ENCODE measurements around the gene RNF157.
"Not testable (repeated sequence)": the region's sequence is repeated elsewhere in the genome, so short reads cannot be mapped to it uniquely, and the experiment has no call there.

The RNF157 gene

GRCh38 chr17:76253841-76254240 is 13.5 kb upstream of the RNF157 start:
- no peaks in the 10 kb centered on the region for H3K79me2 ChIP-seq (ENCODE audit: control insufficient read depth, low read length)
- H3F3A ChIP-seq (ENCODE audit: control insufficient read depth, insufficient read depth) = no peaks in the 10 kb centered on the region
- no peaks in the 10 kb centered on the region for H3K36me3 ChIP-seq (ENCODE audit: control insufficient read depth, low read length)
- no peak overlapping the region for H3K27ac ChIP-seq (ENCODE audit: low read depth, low read length)
- H3K4me1 ChIP-seq (ENCODE audit: control insufficient read depth, low read length) = peaks cover 19% of the 10 kb centered on the region
- no peaks in the 10 kb centered on the region for H4K20me1 ChIP-seq (ENCODE audit: control insufficient read depth, insufficient read depth, low read depth, low read length)
- no peak overlapping the region for H3K4me2 ChIP-seq (ENCODE audit: low read length)
- H3K9me2 ChIP-seq (replicated peaks; ENCODE audit: control insufficient read depth, low read length) = no peaks in the 10 kb centered on the region
- H3K4me3 ChIP-seq (ENCODE audit: low read length) = no peak overlapping the region
- TF ChIP-seq EZH2phosphoT487 (IDR thresholded peaks at IDR 0.05; ENCODE audit: borderline replicate concordance, low read length) = no peak
- TF ChIP-seq CTCF (IDR thresholded peaks at IDR 0.05; ENCODE audit: low read depth, low read length, poor library complexity, severe bottlenecking) = no peak
- no peaks in the 10 kb centered on the region for H3K9me3 ChIP-seq (ENCODE audit: control insufficient read depth, insufficient read depth, low read length)
- no peaks in the 10 kb centered on the region for H3K27me3 ChIP-seq (ENCODE audit: control insufficient read depth, low read length)

GRCh38 chr17:76252967-76253766 is 12.9 kb upstream of the RNF157 start:
- not testable (repeated sequence) for H3K4me2 ChIP-seq (ENCODE audit: low read length); H3K36me3 ChIP-seq (ENCODE audit: control insufficient read depth, low read length); H4K20me1 ChIP-seq (ENCODE audit: control insufficient read depth, insufficient read depth, low read depth, low read length); H3K79me2 ChIP-seq (ENCODE audit: control insufficient read depth, low read length); H3K27ac ChIP-seq (ENCODE audit: low read depth, low read length); H3K9me2 ChIP-seq (replicated peaks; ENCODE audit: control insufficient read depth, low read length); H3K9me3 ChIP-seq (ENCODE audit: control insufficient read depth, insufficient read depth, low read length); H3K4me3 ChIP-seq (ENCODE audit: low read length); H3K27me3 ChIP-seq (ENCODE audit: control insufficient read depth, low read length); H3F3A ChIP-seq (ENCODE audit: control insufficient read depth, insufficient read depth)
- H3K4me1 ChIP-seq (ENCODE audit: control insufficient read depth, low read length) = peaks cover 14% of the 10 kb centered on the region

- no peaks in the 10 kb centered on the region for H3K27me3 ChIP-seq (ENCODE audit: control insufficient read depth, low read length)
- H3K27ac ChIP-seq (ENCODE audit: low read depth, low read length) = no peak overlapping the region
- peak overlapping the region; percentile 32 for H3K4me2 ChIP-seq (ENCODE audit: low read length)
Observed at GRCh38 chr17:76252040-76252954, 12.0 kb upstream of the RNF157 start.

More at GRCh38 chr17:76252040-76252954, 12.0 kb upstream of the RNF157 start:
- Histone ChIP-seq H3K4me1 (ENCODE audit: control insufficient read depth, low read length) (peaks cover 14% of the 10 kb centered on the region), H3K4me3 (ENCODE audit: low read length) (peak overlapping the region; percentile 17; the same call in 1 of the 2 replicates), H4K20me1 (ENCODE audit: control insufficient read depth, insufficient read depth, low read depth, low read length) (no peaks in the 10 kb centered on the region), H3F3A (ENCODE audit: control insufficient read depth, insufficient read depth) (no peaks in the 10 kb centered on the region), H3K79me2 (ENCODE audit: control insufficient read depth, low read length) (no peaks in the 10 kb centered on the region), H3K36me3 (ENCODE audit: control insufficient read depth, low read length) (no peaks in the 10 kb centered on the region), H3K9me3 (ENCODE audit: control insufficient read depth, insufficient read depth, low read length) (no peaks in the 10 kb centered on the region), H3K9me2 (replicated peaks; ENCODE audit: control insufficient read depth, low read length) (no peaks in the 10 kb centered on the region)
- TF ChIP-seq CTCF (IDR thresholded peaks at IDR 0.05; ENCODE audit: low read depth, low read length, poor library complexity, severe bottlenecking) (no peak), EZH2phosphoT487 (IDR thresholded peaks at IDR 0.05; ENCODE audit: borderline replicate concordance, low read length) (no peak)

All from DOHH2 (cell line).